Muscle layer of duodenum (tissue), 2 donors: ENCODE data around the gene RAB7B.

Experiments used
- H3K27ac ChIP-seq: one replicate; pipeline ENCODE4 v1.7.0; 2013; ENCODE audit warnings: mild to moderate bottlenecking, low read length
- H3K27me3 ChIP-seq: one replicate; pipeline ENCODE4 v1.7.0; 2013; ENCODE audit warnings: low read depth, mild to moderate bottlenecking, control low read depth, low read length
- H3K36me3 ChIP-seq, 2 donors: one replicate each; pipeline ENCODE4 v1.7.0; 2013; ENCODE audit warnings: low read length in 2 of 2, control low read depth in 1 of 2, mild to moderate bottlenecking in 1 of 2; ENCODE audit not compliant: insufficient read depth in 2 of 2, control insufficient read depth in 1 of 2
- H3K4me1 ChIP-seq, 2 donors: one replicate each; pipeline ENCODE4 v1.7.0; 2013; ENCODE audit warnings: low read length in 2 of 2, mild to moderate bottlenecking in 2 of 2, control low read depth in 1 of 2, moderate library complexity in 1 of 2; ENCODE audit not compliant: insufficient read depth in 2 of 2, control insufficient read depth in 1 of 2
- H3K4me3 ChIP-seq, 2 donors: one replicate each; pipeline ENCODE4 v1.7.0; 2013; ENCODE audit warnings: low read length in 2 of 2, low read depth in 1 of 2, mild to moderate bottlenecking in 1 of 2
- H3K9me3 ChIP-seq, 2 donors: one replicate each; pipeline ENCODE4 v1.7.0; 2013; ENCODE audit warnings: low read length in 2 of 2, control low read depth in 1 of 2, mild to moderate bottlenecking in 1 of 2; ENCODE audit not compliant: control insufficient read depth in 1 of 2
- donor health status: healthy.

RAB7B gene

GRCh38 chr1:206037581-206037980 is 34.4 kb upstream of the RAB7B start:
- no peaks in the 10 kb centered on the region for H3K9me3 ChIP-seq
- H3K4me3 ChIP-seq, result no peak overlapping the region
- H3K36me3 ChIP-seq, result no peaks in the 10 kb centered on the region
- no peaks in the 10 kb centered on the region for H3K27me3 ChIP-seq
- no peaks in the 10 kb centered on the region for H3K4me1 ChIP-seq
- no peak overlapping the region for H3K27ac ChIP-seq

GRCh38 chr1:206036663-206037455 is 33.7 kb upstream of the RAB7B start:
- Histone ChIP-seq H3K36me3 (no peaks in the 10 kb centered on the region), H3K4me3 (no peak overlapping the region), H3K27ac (no peak overlapping the region), H3K9me3 (no peaks in the 10 kb centered on the region), H3K4me1 (no peaks in the 10 kb centered on the region), H3K27me3 (no peaks in the 10 kb centered on the region)

GRCh38 chr1:206035027-206035426 is 31.8 kb upstream of the RAB7B start:
- H3K36me3 ChIP-seq, result no peaks in the 10 kb centered on the region
- no peaks in the 10 kb centered on the region for H3K4me1 ChIP-seq
- peak overlapping the region in 1 of 2 donors; percentile 2 for H3K4me3 ChIP-seq
- no peak overlapping the region for H3K27ac ChIP-seq
- H3K27me3 ChIP-seq, result no peaks in the 10 kb centered on the region
- no peaks in the 10 kb centered on the region for H3K9me3 ChIP-seq

GRCh38 chr1:206032380-206033140 is 29.4 kb upstream of the RAB7B start:
- Histone ChIP-seq H3K4me1 (no peaks in the 10 kb centered on the region), H3K9me3 (no peaks in the 10 kb centered on the region), H3K27me3 (no peaks in the 10 kb centered on the region), H3K36me3 (no peaks in the 10 kb centered on the region), H3K27ac (no peak overlapping the region), H3K4me3 (no peak overlapping the region)

- H3K27me3 ChIP-seq, result no peaks in the 10 kb centered on the region
- H3K4me3 ChIP-seq, result no peak overlapping the region
- H3K4me1 ChIP-seq, result no peaks in the 10 kb centered on the region
- H3K9me3 ChIP-seq, result no peaks in the 10 kb centered on the region
- no peak overlapping the region for H3K27ac ChIP-seq
- no peaks in the 10 kb centered on the region for H3K36me3 ChIP-seq
Measured at GRCh38 chr1:206030714-206031113, 27.5 kb upstream of the RAB7B start.

GRCh38 chr1:206030191-206030590 is 27.0 kb upstream of the RAB7B start:
- Histone ChIP-seq H3K27ac (no peak overlapping the region), H3K4me1 (no peaks in the 10 kb centered on the region), H3K36me3 (no peaks in the 10 kb centered on the region)

GRCh38 chr1:206029484-206029883 is 26.3 kb upstream of the RAB7B start:
- H3K27ac ChIP-seq, result no peak overlapping the region
- no peak overlapping the region for H3K4me3 ChIP-seq

More at GRCh38 chr1:206030191-206030590, 27.0 kb upstream of the RAB7B start:
- Histone ChIP-seq H3K27me3 (no peaks in the 10 kb centered on the region), H3K4me3 (no peak overlapping the region), H3K9me3 (no peaks in the 10 kb centered on the region)

GRCh38 chr1:206025283-206025820 is 22.2 kb upstream of the RAB7B start:
- H3K27ac ChIP-seq, result no peak overlapping the region
- no peaks in the 10 kb centered on the region for H3K36me3 ChIP-seq
- no peaks in the 10 kb centered on the region for H3K4me1 ChIP-seq
- no peaks in the 10 kb centered on the region for H3K27me3 ChIP-seq
- no peak overlapping the region for H3K4me3 ChIP-seq
- no peaks in the 10 kb centered on the region for H3K9me3 ChIP-seq

More at GRCh38 chr1:206029484-206029883, 26.3 kb upstream of the RAB7B start:
- Histone ChIP-seq H3K4me1 (no peaks in the 10 kb centered on the region), H3K9me3 (no peaks in the 10 kb centered on the region), H3K27me3 (no peaks in the 10 kb centered on the region), H3K36me3 (no peaks in the 10 kb centered on the region)

- Histone ChIP-seq H3K9me3 (no peaks in the 10 kb centered on the region), H3K4me1 (no peaks in the 10 kb centered on the region), H3K27ac (no peak within 1 kb of the TSS), H3K27me3 (no peaks in the 10 kb centered on the region), H3K36me3 (no peaks in the 10 kb centered on the region), H3K4me3 (no peak within 1 kb of the TSS)
Measured at GRCh38 chr1:206023695-206024094, 20.5 kb upstream of the RAB7B start, which contains the start of gene CTSE. CTSE (minus strand) TSS chr1:206023895; CDS start chr1:206023791, 104 bp downstream.

GRCh38 chr1:206022766-206023165 is 19.6 kb upstream of the RAB7B start:
- Histone ChIP-seq H3K27me3 (no peaks in the 10 kb centered on the region), H3K4me3 (no peak overlapping the region), H3K9me3 (no peaks in the 10 kb centered on the region), H3K27ac (no peak overlapping the region), H3K4me1 (no peaks in the 10 kb centered on the region), H3K36me3 (no peaks in the 10 kb centered on the region)

GRCh38 chr1:206021626-206022365 is 18.6 kb upstream of the RAB7B start:
- H3K4me3 ChIP-seq, result no peak overlapping the region
- H3K9me3 ChIP-seq, result no peaks in the 10 kb centered on the region
- no peaks in the 10 kb centered on the region for H3K4me1 ChIP-seq
- no peaks in the 10 kb centered on the region for H3K36me3 ChIP-seq
- H3K27ac ChIP-seq, result no peak overlapping the region
- H3K27me3 ChIP-seq, result no peaks in the 10 kb centered on the region
